Skeletal muscle satellite cell (primary cell): ENCODE measurements around the gene ACP3.
"Not testable (repeated sequence)": the region's sequence is repeated elsewhere in the genome, so short reads cannot be mapped to it uniquely, and the experiment has no call there.

Experiments used
- H3K27me3 ChIP-seq: 2 replicates; pipeline ENCODE4 v1.7.0; 2013; ENCODE audit warnings: low read length; ENCODE audit not compliant: control insufficient read depth, insufficient read depth
- H3K36me3 ChIP-seq: 2 replicates; pipeline ENCODE4 v1.7.0; 2013; ENCODE audit warnings: mild to moderate bottlenecking, control low read depth, low read length; ENCODE audit not compliant: insufficient read depth
- H3K4me1 ChIP-seq: 2 replicates; pipeline ENCODE4 v1.7.0; 2013; ENCODE audit warnings: low read length; ENCODE audit not compliant: control insufficient read depth, insufficient read depth
- H3K4me2 ChIP-seq: 2 replicates; pipeline ENCODE4 v1.7.0; 2013; ENCODE audit warnings: mild to moderate bottlenecking, low read length
- H3K4me3 ChIP-seq: 2 replicates; pipeline ENCODE4 v1.7.0; 2013; ENCODE audit warnings: low read length
- H3K9ac ChIP-seq: 2 replicates; pipeline ENCODE4 v1.7.0; 2013; ENCODE audit warnings: mild to moderate bottlenecking, low read depth, low read length, moderate library complexity
- H3K9me3 ChIP-seq: replicated peaks from 2 replicates; pipeline ENCODE4 v1.7.0; 2013; ENCODE audit warnings: mild to moderate bottlenecking, control low read depth, low read length

ACP3 gene

DNA sequence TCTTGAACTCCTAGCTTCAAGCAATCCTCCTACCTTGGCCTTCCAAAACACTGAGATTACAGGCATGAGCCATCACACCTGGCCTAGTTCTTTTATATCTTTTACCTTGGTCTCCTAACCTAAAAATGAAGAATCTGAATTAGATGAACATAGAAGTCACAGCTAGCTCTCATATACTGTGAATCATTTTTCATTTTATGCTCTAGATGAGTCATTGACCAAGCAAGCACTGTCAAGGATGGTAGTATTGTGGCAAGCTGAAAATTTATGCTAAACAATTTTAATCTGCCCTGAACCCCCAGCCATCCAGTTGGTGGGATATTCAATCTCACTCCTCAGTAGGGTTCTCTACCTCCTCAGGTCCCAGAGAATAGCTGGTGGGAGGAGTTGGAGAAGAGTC is 51.8 kb downstream of the ACP3 start:
- H3K9me3 ChIP-seq, result no peaks in the 10 kb centered on the region
- H3K9ac ChIP-seq, result no peak overlapping the region
- no peaks in the 10 kb centered on the region for H3K36me3 ChIP-seq
- no peak overlapping the region for H3K4me3 ChIP-seq
- no peaks in the 10 kb centered on the region for H3K4me1 ChIP-seq
- H3K27me3 ChIP-seq, result peaks cover 10% of the 10 kb centered on the region
- H3K4me2 ChIP-seq, result no peak overlapping the region

DNA sequence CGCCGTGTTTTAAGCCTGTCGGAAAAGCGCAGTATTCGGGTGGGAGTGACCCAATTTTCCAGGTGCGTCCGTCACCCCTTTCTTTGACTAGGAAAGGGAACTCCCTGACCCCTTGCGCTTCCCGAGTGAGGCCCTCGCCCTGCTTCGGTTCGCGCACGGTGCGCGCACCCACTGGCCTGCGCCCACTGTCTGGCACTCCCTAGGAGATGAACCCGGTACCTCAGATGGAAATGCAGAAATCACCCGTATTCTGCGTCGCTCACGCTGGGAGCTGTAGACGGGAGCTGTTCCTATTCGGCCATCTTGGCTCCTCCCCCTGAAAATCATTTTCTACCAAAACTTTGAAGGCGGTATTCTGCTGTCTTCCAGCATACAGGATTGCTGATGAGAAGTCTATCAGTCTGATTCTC is 59.7 kb downstream of the ACP3 start:
- H3K4me2 ChIP-seq, H3K9ac ChIP-seq, H3K36me3 ChIP-seq, H3K4me3 ChIP-seq, H3K4me1 ChIP-seq, H3K9me3 ChIP-seq: not testable (repeated sequence)
- peaks cover 15% of the 10 kb centered on the region for H3K27me3 ChIP-seq

DNA sequence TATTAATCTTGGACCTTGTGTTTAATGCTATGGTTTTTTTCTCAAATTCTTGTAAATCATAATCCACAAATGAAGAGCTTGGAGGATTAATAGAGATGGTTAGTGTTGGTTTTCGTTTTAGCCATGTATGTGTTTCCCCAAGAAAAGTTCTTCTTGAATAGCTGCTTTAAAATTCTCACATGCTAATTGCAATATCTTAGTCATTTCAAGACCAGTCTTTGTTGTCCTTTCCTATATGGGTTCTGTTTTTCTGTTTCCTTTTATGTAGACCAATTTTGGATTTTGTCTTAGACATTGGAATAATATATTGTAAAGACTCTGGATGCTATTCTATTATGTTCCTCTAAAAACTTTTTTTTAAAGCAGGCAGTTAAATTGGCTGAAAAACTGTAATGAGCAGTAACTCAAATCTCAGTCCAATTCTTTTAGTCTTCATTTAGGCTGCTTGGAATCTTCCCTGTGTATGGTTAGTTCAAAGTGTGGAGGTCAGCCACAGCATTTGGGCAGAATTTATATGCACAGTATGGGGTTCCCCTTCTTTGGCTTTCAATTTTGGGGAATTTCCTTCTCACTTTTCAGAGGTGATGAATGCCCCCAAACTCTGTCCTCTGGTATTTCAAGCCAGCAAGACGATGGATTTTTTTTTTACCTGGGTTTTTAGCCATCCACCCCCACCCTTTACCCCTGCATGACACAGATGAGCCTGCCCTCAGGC is 61.0 kb downstream of the ACP3 start:
- Histone ChIP-seq H3K4me2 (no peak overlapping the region), H3K36me3 (no peaks in the 10 kb centered on the region), H3K4me3 (no peak overlapping the region), H3K4me1 (no peaks in the 10 kb centered on the region), H3K9ac (no peak overlapping the region), H3K9me3 (no peaks in the 10 kb centered on the region), H3K27me3 (peaks cover 15% of the 10 kb centered on the region)

DNA sequence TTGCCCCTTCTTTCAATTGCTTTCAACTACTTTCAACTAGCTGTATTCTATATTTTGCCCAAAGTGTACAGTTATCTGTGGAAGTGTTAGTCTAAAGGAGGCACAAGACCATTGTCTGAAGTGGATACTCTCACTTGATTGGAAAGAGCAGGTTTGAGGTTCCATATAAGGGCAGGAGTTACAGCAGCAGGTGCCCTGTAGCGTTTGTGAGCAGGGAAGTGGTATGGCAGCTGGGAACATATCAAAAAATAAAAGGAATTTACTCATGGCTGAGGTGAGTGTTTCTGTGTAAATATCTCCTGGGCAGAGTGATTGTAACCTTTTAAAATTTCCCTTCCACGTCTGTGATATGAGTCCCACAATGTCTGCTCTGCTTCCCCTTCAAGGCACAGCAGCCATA is 61.6 kb downstream of the ACP3 start:
- H3K9me3 ChIP-seq, result no peaks in the 10 kb centered on the region
- H3K9ac ChIP-seq, result no peak overlapping the region
- no peak overlapping the region for H3K4me3 ChIP-seq
- no peak overlapping the region for H3K4me2 ChIP-seq
- no peaks in the 10 kb centered on the region for H3K36me3 ChIP-seq
- peaks cover 15% of the 10 kb centered on the region for H3K27me3 ChIP-seq
- H3K4me1 ChIP-seq, result no peaks in the 10 kb centered on the region

DNA sequence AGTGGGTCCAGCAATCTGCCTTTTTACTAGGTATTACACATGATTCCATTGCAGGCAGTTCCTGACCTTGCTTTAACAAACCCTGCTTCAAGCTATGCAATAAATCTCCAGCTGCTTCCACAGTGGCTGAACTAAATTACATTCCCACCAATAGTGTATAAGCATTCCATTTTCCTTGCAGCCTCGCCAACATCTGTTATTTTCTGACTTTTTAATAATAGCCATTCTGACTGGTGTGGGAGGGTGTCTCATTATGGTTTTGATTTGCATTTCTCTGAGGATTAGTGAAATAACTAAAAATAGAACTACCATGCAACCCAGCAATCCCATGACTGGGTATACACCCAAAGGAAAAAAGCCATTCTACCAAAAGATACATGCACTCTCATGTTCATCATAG is 63.7 kb downstream of the ACP3 start:
- no peaks in the 10 kb centered on the region for H3K9me3 ChIP-seq
- peaks cover 15% of the 10 kb centered on the region for H3K27me3 ChIP-seq
- no peaks in the 10 kb centered on the region for H3K36me3 ChIP-seq
- H3K4me2 ChIP-seq, result no peak overlapping the region
- no peaks in the 10 kb centered on the region for H3K4me1 ChIP-seq
- H3K9ac ChIP-seq, result no peak overlapping the region
- no peak overlapping the region for H3K4me3 ChIP-seq

DNA sequence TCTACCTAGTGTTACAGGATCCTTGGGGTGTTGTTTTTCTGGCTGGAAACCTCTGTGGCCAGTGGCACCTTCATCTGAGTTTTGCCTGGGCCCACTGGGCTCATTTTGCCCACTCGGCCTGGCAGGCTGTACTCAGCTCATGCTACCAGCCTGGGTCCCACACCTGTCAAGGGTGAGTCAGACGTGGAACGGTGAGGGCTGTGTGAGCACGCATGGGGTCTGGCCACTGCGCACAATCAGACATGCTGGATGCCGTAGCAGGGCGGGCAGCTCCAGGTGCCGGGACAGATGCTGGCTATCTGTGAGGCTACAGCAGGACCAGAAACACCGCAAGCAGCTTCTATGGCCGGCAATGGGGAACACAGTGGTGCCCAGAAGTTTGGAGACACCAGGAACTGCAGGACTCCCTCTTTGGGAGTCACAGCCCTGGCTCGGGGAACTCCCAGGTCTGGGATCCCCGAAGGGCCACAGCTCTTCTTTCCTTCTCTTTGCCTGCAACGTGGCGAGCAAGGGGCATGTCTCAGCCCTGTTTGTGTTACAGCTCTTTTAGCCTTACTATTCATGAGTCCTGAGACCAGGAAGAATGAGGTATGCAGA is 64.2 kb downstream of the ACP3 start:
- no peak overlapping the region for H3K9ac ChIP-seq
- H3K4me1 ChIP-seq, result no peaks in the 10 kb centered on the region
- no peak overlapping the region for H3K4me2 ChIP-seq
- peaks cover 15% of the 10 kb centered on the region for H3K27me3 ChIP-seq
- H3K9me3 ChIP-seq, result no peaks in the 10 kb centered on the region
- no peak overlapping the region for H3K4me3 ChIP-seq
- no peaks in the 10 kb centered on the region for H3K36me3 ChIP-seq

DNA sequence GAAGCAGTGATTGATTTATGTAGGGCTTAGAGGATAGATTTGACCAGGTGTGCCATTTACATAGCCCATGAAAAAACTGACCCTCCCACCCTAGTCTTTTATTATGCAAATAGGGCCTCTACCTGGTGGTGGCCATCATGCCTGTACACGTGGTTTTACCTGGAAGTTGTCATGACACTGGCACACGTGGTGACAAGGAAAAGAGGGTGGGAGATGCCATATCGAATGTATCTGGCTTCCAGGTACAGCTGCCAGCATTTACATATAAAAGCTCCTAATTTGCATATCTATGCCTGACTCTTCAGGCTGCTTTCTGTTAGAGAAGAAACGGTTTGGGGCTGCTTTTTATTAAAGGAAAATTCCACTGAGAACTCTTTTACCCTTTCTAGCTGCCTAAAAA is 65.1 kb downstream of the ACP3 start:
- H3K9me3 ChIP-seq, result no peaks in the 10 kb centered on the region
- H3K9ac ChIP-seq, result no peak overlapping the region
- H3K4me2 ChIP-seq, result no peak overlapping the region
- no peaks in the 10 kb centered on the region for H3K4me1 ChIP-seq
- peaks cover 20% of the 10 kb centered on the region for H3K27me3 ChIP-seq
- H3K4me3 ChIP-seq, result no peak overlapping the region
- H3K36me3 ChIP-seq, result no peaks in the 10 kb centered on the region

DNA sequence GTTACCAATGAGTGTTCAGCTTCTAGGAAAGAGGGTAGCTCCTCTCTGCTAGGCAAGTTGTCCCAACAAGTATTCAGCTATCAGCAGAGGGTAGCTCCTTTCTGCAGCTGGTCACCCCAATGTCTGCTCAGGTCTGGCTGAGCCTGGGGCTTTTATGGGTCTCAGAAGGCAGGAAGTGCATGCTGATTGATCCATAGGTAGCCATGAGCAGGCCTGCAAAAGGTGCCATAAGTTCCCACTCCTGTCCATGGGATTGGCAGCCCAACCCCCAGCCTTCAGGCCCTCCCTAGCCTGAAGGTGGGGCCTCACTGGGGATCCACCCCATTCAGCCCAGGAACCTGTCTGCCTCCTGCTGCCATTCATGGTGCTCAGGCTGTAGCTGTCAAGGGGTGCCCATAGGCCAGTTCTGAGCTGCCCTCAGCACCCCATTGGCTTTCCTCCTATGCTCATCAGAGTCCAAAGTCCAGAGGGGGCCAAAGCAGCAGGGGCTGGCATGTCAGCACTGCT is 65.5 kb downstream of the ACP3 start:
- Histone ChIP-seq H3K27me3 (peaks cover 18% of the 10 kb centered on the region), H3K36me3 (no peaks in the 10 kb centered on the region), H3K9me3 (no peaks in the 10 kb centered on the region), H3K4me1 (no peaks in the 10 kb centered on the region), H3K4me2 (no peak overlapping the region), H3K4me3 (no peak overlapping the region), H3K9ac (no peak overlapping the region)

DNA sequence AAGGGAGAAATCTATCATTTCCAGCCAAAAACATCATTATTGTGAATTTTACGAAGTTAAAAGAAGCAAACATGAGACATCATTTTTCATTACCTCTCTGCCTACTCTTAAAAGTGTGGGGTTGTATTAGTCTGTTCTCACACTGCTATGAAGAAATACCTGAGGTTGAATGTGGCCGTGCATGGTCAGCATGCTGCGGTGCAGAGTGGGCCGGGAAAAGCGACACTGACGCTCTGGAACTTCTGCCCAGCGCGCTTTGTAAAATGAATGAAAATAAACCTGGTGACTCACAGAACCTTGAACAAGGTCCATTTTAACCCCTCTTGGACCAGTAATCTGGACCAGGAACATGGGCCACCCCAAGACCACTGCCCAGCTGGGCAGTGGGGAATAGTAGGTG is 69.1 kb downstream of the ACP3 start:
- Histone ChIP-seq H3K27me3 (peaks cover 10% of the 10 kb centered on the region), H3K36me3 (no peaks in the 10 kb centered on the region), H3K4me3 (no peak overlapping the region), H3K4me1 (no peaks in the 10 kb centered on the region), H3K9ac (no peak overlapping the region), H3K4me2 (no peak overlapping the region), H3K9me3 (no peaks in the 10 kb centered on the region)

DNA sequence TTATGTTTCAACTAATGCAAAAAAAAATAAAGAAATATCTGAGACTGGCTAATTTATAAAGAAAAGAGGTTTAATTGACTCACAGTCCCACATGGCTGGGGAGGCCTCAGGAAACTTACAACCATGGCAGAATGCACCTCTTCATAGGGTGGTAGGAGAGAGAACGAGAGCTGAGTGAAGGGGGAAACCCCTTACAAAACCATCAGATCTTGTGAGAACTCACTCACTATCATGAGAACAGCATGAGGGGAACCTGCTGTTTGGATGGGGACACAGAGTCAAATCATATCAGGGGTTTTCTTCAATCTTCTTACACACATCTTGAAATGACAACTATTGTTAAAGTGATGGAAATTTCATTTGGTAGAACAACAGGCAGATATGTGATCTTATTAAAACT is 75.5 kb downstream of the ACP3 start:
- H3K4me1 ChIP-seq, H3K27me3 ChIP-seq, H3K9ac ChIP-seq, H3K9me3 ChIP-seq, H3K4me3 ChIP-seq, H3K36me3 ChIP-seq, H3K4me2 ChIP-seq: not testable (repeated sequence)

DNA sequence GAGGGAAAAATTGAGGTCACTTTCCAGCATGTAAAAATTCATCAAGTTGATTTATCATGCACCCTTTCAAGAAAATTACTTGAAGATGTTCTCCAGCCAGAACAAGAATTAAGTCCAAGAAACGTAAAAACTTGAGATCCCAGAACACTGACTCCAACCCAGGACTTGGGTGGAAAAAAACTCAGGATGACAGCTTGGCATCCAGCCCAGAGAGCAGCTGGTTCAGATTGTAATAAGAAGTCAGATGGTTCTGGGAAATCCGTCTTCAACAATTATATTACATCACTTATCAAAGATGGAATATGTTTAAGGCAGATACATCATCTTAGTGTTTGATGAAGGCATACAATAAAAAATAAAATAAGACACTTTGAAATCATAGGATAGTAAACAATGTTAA is 77.1 kb downstream of the ACP3 start:
- H3K4me3 ChIP-seq, result no peak overlapping the region
- H3K9me3 ChIP-seq, result no peaks in the 10 kb centered on the region
- no peak overlapping the region for H3K4me2 ChIP-seq
- H3K27me3 ChIP-seq, result peaks cover 3% of the 10 kb centered on the region
- H3K36me3 ChIP-seq, result no peaks in the 10 kb centered on the region
- no peaks in the 10 kb centered on the region for H3K4me1 ChIP-seq
- H3K9ac ChIP-seq, result no peak overlapping the region

DNA sequence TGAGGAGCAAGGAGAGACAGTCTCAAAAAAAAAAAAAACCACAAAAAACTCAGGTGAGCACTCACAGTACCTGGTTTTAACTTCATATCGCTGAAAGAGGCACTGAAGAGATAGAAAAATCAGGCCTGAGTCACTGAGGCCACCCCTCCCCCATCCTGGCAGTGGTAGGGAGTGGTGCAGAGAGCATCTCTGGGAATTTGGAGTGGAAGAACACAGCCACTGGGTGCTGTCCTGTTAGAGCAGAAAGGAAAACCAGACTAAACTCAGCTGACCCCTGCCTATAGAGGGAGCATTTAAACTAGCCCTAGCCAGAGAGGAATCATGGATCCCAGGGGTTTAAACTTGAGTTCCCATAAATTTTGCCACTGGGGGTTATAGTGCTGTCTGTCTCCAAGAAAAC is 77.9 kb downstream of the ACP3 start:
- Histone ChIP-seq H3K4me1 (no peaks in the 10 kb centered on the region), H3K9ac (no peak overlapping the region), H3K9me3 (no peaks in the 10 kb centered on the region), H3K4me3 (no peak overlapping the region), H3K36me3 (no peaks in the 10 kb centered on the region), H3K4me2 (no peak overlapping the region), H3K27me3 (no peaks in the 10 kb centered on the region)
